Measurements from ENCODE around the gene RBMS1.
"Not testable (repeated sequence)": the region's sequence is repeated elsewhere in the genome, so short reads cannot be mapped to it uniquely, and the experiment has no call there.

RBMS1 gene

GRCh38 chr2:160373666-160374065, 119.9 kb downstream of the RBMS1 start:
- Histone ChIP-seq H3K4me1 (ENCODE audit: insufficient read depth, low read length) (peaks cover 42% of the 10 kb centered on the region), H3K9ac (ENCODE audit: low read depth, low read length) (no peak overlapping the region), H3K36me3 (ENCODE audit: insufficient read depth, low read depth, low read length) (no peaks in the 10 kb centered on the region), H3K4me3 (ENCODE audit: low read length) (no peak overlapping the region), H3K9me3 (ENCODE audit: insufficient read depth, low read depth, low read length) (no peaks in the 10 kb centered on the region), H3K27ac (ENCODE audit: low read length) (no peak overlapping the region), H3K27me3 (ENCODE audit: insufficient read depth, low read length) (no peaks in the 10 kb centered on the region)

GRCh38 chr2:160373263-160373662, 120.3 kb downstream of the RBMS1 start:
- no peak overlapping the region for H3K27ac ChIP-seq (ENCODE audit: low read length)
- no peaks in the 10 kb centered on the region for H3K36me3 ChIP-seq (ENCODE audit: insufficient read depth, low read depth, low read length)
- H3K27me3 ChIP-seq (ENCODE audit: insufficient read depth, low read length) = no peaks in the 10 kb centered on the region
- H3K9me3 ChIP-seq (ENCODE audit: insufficient read depth, low read depth, low read length) = no peaks in the 10 kb centered on the region
- H3K4me1 ChIP-seq (ENCODE audit: insufficient read depth, low read length) = peaks cover 42% of the 10 kb centered on the region
- H3K9ac ChIP-seq (ENCODE audit: low read depth, low read length) = no peak overlapping the region
- H3K4me3 ChIP-seq (ENCODE audit: low read length) = no peak overlapping the region

- Histone ChIP-seq H3K9me3 (ENCODE audit: insufficient read depth, low read depth, low read length) (no peaks in the 10 kb centered on the region), H3K9ac (ENCODE audit: low read depth, low read length) (no peak overlapping the region), H3K36me3 (ENCODE audit: insufficient read depth, low read depth, low read length) (no peaks in the 10 kb centered on the region), H3K4me1 (ENCODE audit: insufficient read depth, low read length) (peaks cover 42% of the 10 kb centered on the region), H3K4me3 (ENCODE audit: low read length) (no peak overlapping the region), H3K27ac (ENCODE audit: low read length) (no peak overlapping the region), H3K27me3 (ENCODE audit: insufficient read depth, low read length) (no peaks in the 10 kb centered on the region)
Observed at GRCh38 chr2:160372585-160372984, 121.0 kb downstream of the RBMS1 start.

- Histone ChIP-seq H3K27ac (ENCODE audit: low read length) (no peak overlapping the region), H3K9ac (ENCODE audit: low read depth, low read length) (no peak overlapping the region), H3K4me3 (ENCODE audit: low read length) (no peak overlapping the region), H3K27me3 (ENCODE audit: insufficient read depth, low read length) (no peaks in the 10 kb centered on the region), H3K4me1 (ENCODE audit: insufficient read depth, low read length) (peaks cover 41% of the 10 kb centered on the region), H3K9me3 (ENCODE audit: insufficient read depth, low read depth, low read length) (no peaks in the 10 kb centered on the region), H3K36me3 (ENCODE audit: insufficient read depth, low read depth, low read length) (no peaks in the 10 kb centered on the region)
Observed at GRCh38 chr2:160372010-160372356, 121.6 kb downstream of the RBMS1 start.

GRCh38 chr2:160371251-160372009, 122.2 kb downstream of the RBMS1 start:
- H3K36me3 ChIP-seq (ENCODE audit: insufficient read depth, low read depth, low read length) = peaks cover 3% of the 10 kb centered on the region
- H3K27me3 ChIP-seq (ENCODE audit: insufficient read depth, low read length) = no peaks in the 10 kb centered on the region
- no peak overlapping the region for H3K9ac ChIP-seq (ENCODE audit: low read depth, low read length)
- H3K4me1 ChIP-seq (ENCODE audit: insufficient read depth, low read length) = peaks cover 38% of the 10 kb centered on the region
- H3K9me3 ChIP-seq (ENCODE audit: insufficient read depth, low read depth, low read length) = no peaks in the 10 kb centered on the region
- H3K4me3 ChIP-seq (ENCODE audit: low read length) = no peak overlapping the region
- H3K27ac ChIP-seq (ENCODE audit: low read length) = no peak overlapping the region

GRCh38 chr2:160368988-160369930, 124.3 kb downstream of the RBMS1 start:
- Histone ChIP-seq H3K27me3 (ENCODE audit: insufficient read depth, low read length) (no peaks in the 10 kb centered on the region), H3K9me3 (ENCODE audit: insufficient read depth, low read depth, low read length) (no peaks in the 10 kb centered on the region), H3K36me3 (ENCODE audit: insufficient read depth, low read depth, low read length) (peaks cover 6% of the 10 kb centered on the region), H3K4me3 (ENCODE audit: low read length) (no peak overlapping the region), H3K9ac (ENCODE audit: low read depth, low read length) (no peak overlapping the region), H3K27ac (ENCODE audit: low read length) (no peak overlapping the region), H3K4me1 (ENCODE audit: insufficient read depth, low read length) (peaks cover 30% of the 10 kb centered on the region; the same call in 1 of the 2 replicates)

GRCh38 chr2:160367887-160368286, 125.7 kb downstream of the RBMS1 start:
- H3K9me3 ChIP-seq (ENCODE audit: insufficient read depth, low read depth, low read length) = no peaks in the 10 kb centered on the region
- peaks cover 6% of the 10 kb centered on the region for H3K36me3 ChIP-seq (ENCODE audit: insufficient read depth, low read depth, low read length)
- no peak overlapping the region for H3K4me3 ChIP-seq (ENCODE audit: low read length)
- no peak overlapping the region for H3K9ac ChIP-seq (ENCODE audit: low read depth, low read length)
- H3K27me3 ChIP-seq (ENCODE audit: insufficient read depth, low read length) = no peaks in the 10 kb centered on the region
- H3K4me1 ChIP-seq (ENCODE audit: insufficient read depth, low read length) = peaks cover 22% of the 10 kb centered on the region; the same call in 1 of the 2 replicates
- no peak overlapping the region for H3K27ac ChIP-seq (ENCODE audit: low read length)

GRCh38 chr2:160367139-160367538, 126.5 kb downstream of the RBMS1 start:
- H3K27ac ChIP-seq (ENCODE audit: low read length); H3K9me3 ChIP-seq (ENCODE audit: insufficient read depth, low read depth, low read length); H3K36me3 ChIP-seq (ENCODE audit: insufficient read depth, low read depth, low read length); H3K9ac ChIP-seq (ENCODE audit: low read depth, low read length); H3K4me3 ChIP-seq (ENCODE audit: low read length); H3K27me3 ChIP-seq (ENCODE audit: insufficient read depth, low read length): not testable (repeated sequence)
- H3K4me1 ChIP-seq (ENCODE audit: insufficient read depth, low read length) = peaks cover 20% of the 10 kb centered on the region; the same call in 1 of the 2 replicates

GRCh38 chr2:160366474-160366873, 127.1 kb downstream of the RBMS1 start:
- no peak overlapping the region for H3K27ac ChIP-seq (ENCODE audit: low read length)
- peaks cover 18% of the 10 kb centered on the region; the same call in 1 of the 2 replicates for H3K4me1 ChIP-seq (ENCODE audit: insufficient read depth, low read length)

GRCh38 chr2:160365716-160366367, 127.8 kb downstream of the RBMS1 start:
- Histone ChIP-seq H3K27ac (ENCODE audit: low read length) (no peak overlapping the region), H3K9me3 (ENCODE audit: insufficient read depth, low read depth, low read length) (no peaks in the 10 kb centered on the region), H3K36me3 (ENCODE audit: insufficient read depth, low read depth, low read length) (peaks cover 6% of the 10 kb centered on the region), H3K4me3 (ENCODE audit: low read length) (no peak overlapping the region), H3K27me3 (ENCODE audit: insufficient read depth, low read length) (no peaks in the 10 kb centered on the region), H3K4me1 (ENCODE audit: insufficient read depth, low read length) (peaks cover 18% of the 10 kb centered on the region; the same call in 1 of the 2 replicates), H3K9ac (ENCODE audit: low read depth, low read length) (no peak overlapping the region)

More at GRCh38 chr2:160366474-160366873, 127.1 kb downstream of the RBMS1 start:
- Histone ChIP-seq H3K36me3 (ENCODE audit: insufficient read depth, low read depth, low read length) (peaks cover 6% of the 10 kb centered on the region), H3K4me3 (ENCODE audit: low read length) (no peak overlapping the region), H3K9ac (ENCODE audit: low read depth, low read length) (no peak overlapping the region), H3K9me3 (ENCODE audit: insufficient read depth, low read depth, low read length) (no peaks in the 10 kb centered on the region), H3K27me3 (ENCODE audit: insufficient read depth, low read length) (no peaks in the 10 kb centered on the region)

GRCh38 chr2:160364364-160364763, 129.2 kb downstream of the RBMS1 start:
- H3K27me3 ChIP-seq (ENCODE audit: insufficient read depth, low read length) = no peaks in the 10 kb centered on the region
- H3K4me3 ChIP-seq (ENCODE audit: low read length) = no peak overlapping the region
- H3K9me3 ChIP-seq (ENCODE audit: insufficient read depth, low read depth, low read length) = no peaks in the 10 kb centered on the region
- H3K9ac ChIP-seq (ENCODE audit: low read depth, low read length) = no peak overlapping the region
- H3K27ac ChIP-seq (ENCODE audit: low read length) = no peak overlapping the region
- H3K4me1 ChIP-seq (ENCODE audit: insufficient read depth, low read length) = peaks cover 30% of the 10 kb centered on the region
- H3K36me3 ChIP-seq (ENCODE audit: insufficient read depth, low read depth, low read length) = peaks cover 6% of the 10 kb centered on the region
